D721Med (cell line): ENCODE measurements around the gene CPVL.

Experiments used
- DNase-seq: peaks from one replicate; pipeline ENCODE4 v3.0.0; 2011; ENCODE audit warnings: low spot score; ENCODE audit not compliant: insufficient read length
- FAIRE-seq: peaks from 2 replicates; lab custom pipeline; 2011; peaks lifted over from hg19 to GRCh38; lab: Jason Lieb, UNC
- CTCF ChIP-seq: IDR thresholded peaks from 2 replicates; pipeline ENCODE4 v1.5.1; 2012; ENCODE audit warnings: mild to moderate bottlenecking, control low read depth; ENCODE audit not compliant: insufficient read depth; ENCODE audit errors: missing control alignments

Gene CPVL

GRCh38 chr7:29170781-29171180, 24.4 kb upstream of the CPVL start:
- DNase-seq (no peak), FAIRE-seq (no peak)
- no peak for TF ChIP-seq CTCF

GRCh38 chr7:29167721-29168120, 21.4 kb upstream of the CPVL start:
- no peak for TF ChIP-seq CTCF
- DNase-seq (no peak), FAIRE-seq (no peak)

- no peak for TF ChIP-seq CTCF
- no peak for FAIRE-seq
- no peak for DNase-seq
Observed at GRCh38 chr7:29163854-29164253, 17.5 kb upstream of the CPVL start.

- DNase-seq (no peak), FAIRE-seq (no peak)
- TF ChIP-seq CTCF, result no peak
Observed at GRCh38 chr7:29162577-29162976, 16.2 kb upstream of the CPVL start.

GRCh38 chr7:29161231-29161630, 14.9 kb upstream of the CPVL start:
- no peak for FAIRE-seq
- TF ChIP-seq CTCF, result no peak
- DNase-seq, result no peak

- FAIRE-seq (no peak), DNase-seq (no peak)
- no peak for TF ChIP-seq CTCF
Observed at GRCh38 chr7:29160080-29160479, 13.7 kb upstream of the CPVL start.

GRCh38 chr7:29158795-29159423, 12.6 kb upstream of the CPVL start:
- no peak for TF ChIP-seq CTCF
- no peak for DNase-seq
- no peak for FAIRE-seq
